GM12875 (cell line): ENCODE data around the gene CCDC85B.

ENCODE experiments used
- H3K4me3 ChIP-seq: one replicate; pipeline ENCODE4 v1.5.1; 2011; ENCODE audit warnings: low read depth, low read length, control low read depth
- TF ChIP-seq, protein P1 (sequence below): IDR thresholded peaks from 2 replicates; pipeline ENCODE4 v1.5.1; 2011; ENCODE audit warnings: low read depth, mild to moderate bottlenecking, control low read depth, inconsistent platforms, low read length, moderate library complexity, borderline replicate concordance; ENCODE audit not compliant: insufficient read depth

Gene CCDC85B

DNA sequence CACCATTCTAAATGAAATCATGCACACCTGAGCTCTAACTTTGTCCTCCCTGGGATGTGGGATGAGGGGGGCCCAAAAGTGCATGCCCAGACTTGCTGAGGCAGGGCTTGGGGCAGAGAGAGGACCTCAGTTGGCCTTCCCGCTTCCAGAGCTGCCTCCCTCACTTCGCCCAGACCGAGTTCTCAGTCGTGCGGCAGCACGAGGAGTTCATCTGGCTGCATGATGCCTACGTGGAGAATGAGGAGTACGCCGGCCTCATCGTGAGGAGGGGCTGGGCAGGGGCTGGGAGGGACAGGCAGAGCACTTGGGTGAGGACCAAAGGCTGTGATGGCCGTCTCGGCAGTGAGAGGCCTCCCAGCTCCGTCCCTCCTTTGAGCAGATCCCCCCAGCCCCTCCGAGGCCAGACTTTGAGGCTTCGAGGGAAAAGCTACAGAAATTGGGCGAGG, 40.7 kb upstream of the CCDC85B start:
- TF ChIP-seq, protein P1, sequence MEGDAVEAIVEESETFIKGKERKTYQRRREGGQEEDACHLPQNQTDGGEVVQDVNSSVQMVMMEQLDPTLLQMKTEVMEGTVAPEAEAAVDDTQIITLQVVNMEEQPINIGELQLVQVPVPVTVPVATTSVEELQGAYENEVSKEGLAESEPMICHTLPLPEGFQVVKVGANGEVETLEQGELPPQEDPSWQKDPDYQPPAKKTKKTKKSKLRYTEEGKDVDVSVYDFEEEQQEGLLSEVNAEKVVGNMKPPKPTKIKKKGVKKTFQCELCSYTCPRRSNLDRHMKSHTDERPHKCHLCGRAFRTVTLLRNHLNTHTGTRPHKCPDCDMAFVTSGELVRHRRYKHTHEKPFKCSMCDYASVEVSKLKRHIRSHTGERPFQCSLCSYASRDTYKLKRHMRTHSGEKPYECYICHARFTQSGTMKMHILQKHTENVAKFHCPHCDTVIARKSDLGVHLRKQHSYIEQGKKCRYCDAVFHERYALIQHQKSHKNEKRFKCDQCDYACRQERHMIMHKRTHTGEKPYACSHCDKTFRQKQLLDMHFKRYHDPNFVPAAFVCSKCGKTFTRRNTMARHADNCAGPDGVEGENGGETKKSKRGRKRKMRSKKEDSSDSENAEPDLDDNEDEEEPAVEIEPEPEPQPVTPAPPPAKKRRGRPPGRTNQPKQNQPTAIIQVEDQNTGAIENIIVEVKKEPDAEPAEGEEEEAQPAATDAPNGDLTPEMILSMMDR = no peak
- no peak overlapping the region for H3K4me3 ChIP-seq

- no peak overlapping the region for H3K4me3 ChIP-seq
- TF ChIP-seq, protein P1 = no peak
Observed at GRCh38 chr11:65850217-65851082, 40.0 kb upstream of the CCDC85B start.

DNA sequence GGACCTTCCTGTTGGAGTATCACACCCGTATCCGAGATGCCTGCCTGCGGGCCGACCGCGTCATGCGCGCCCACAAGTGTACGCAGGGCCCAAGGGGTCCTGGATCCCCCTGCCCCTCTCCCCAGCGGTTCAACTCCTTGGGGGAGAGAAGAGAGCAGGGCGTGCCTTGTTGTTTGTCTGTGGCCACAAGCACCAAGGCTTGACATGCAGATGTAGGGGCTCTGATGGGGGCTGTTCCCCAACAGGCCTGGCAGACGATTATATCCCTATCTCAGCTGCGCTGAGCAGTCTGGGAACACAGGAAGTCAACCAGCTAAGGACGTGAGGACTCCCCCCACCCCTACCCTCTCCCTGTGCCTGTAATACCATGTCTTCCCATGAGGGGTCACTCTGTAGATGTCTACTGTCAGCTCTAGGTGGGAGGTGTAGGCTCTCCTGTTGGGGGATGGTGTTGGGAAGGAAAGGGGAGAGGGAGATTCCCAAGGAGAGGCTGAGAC, 39.3 kb upstream of the CCDC85B start:
- no peak overlapping the region for H3K4me3 ChIP-seq
- TF ChIP-seq, protein P1 = peak; percentile 73

DNA sequence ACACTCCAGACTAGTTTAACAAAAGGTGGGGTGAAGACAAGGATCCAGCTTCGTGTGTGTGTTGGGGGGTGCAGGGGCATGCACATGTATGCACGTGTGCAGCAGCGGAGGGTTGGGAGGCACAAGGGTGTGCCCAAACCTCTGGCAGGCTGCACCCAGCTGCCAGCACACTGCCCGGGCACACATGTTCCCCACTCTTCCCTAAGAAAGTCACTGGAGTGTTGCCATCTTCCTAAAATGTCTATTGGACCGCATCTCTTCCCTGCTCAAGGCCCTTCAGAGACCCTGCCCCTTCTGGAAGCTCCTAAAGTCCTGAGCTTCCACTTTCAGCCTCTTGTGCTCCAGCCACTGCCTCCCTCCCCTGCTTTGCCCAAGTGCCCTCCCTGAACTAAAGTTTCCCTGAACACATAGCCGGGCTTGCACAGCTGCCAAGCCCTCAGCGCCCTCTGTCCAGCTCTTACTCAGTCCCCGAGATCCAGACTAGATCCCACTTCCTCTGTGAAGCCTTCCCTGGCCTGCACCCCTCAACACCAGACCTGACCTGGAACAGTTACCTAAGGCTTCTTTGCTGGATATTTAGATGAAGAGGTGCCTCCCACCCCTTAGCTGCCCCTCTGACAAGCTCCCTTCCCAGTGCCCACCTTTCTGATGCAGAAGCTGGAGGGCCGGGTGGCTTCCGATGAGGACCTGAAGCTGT, 38.5 kb upstream of the CCDC85B start:
- TF ChIP-seq, protein P1 = no peak
- H3K4me3 ChIP-seq = no peak overlapping the region

GRCh38 chr11:65852508-65853245, 37.8 kb upstream of the CCDC85B start:
- TF ChIP-seq, protein P1 = no peak
- no peak overlapping the region for H3K4me3 ChIP-seq

GRCh38 chr11:65853246-65853979, 37.1 kb upstream of the CCDC85B start:
- TF ChIP-seq, protein P1 = peak; percentile 12; the same call in 1 of the 2 replicates

More at GRCh38 chr11:65853246-65853979, 37.1 kb upstream of the CCDC85B start:
- no peak overlapping the region for H3K4me3 ChIP-seq
